Liver (tissue), 3 donors: Measurements from ENCODE around the gene SYT15.

Experiments used
- ATF3 ChIP-seq: IDR thresholded peaks from 2 replicates; pipeline ENCODE4 v1.6.1; 2016; ENCODE audit warnings: antibody characterized with exemption
- CTCF ChIP-seq: fragments of 150-350 bp; IDR thresholded peaks from 2 replicates; pipeline ENCODE4 v1.5.1; 2017; ENCODE audit warnings: improper control_type of control experiment, low read depth, low read length; ENCODE audit not compliant: missing input control
- EGR1 ChIP-seq, 2 donors: IDR thresholded peaks; 2 replicates each; pipeline ENCODE4 v1.6.1; 2016 to 2018; ENCODE audit warnings: antibody characterized with exemption in 2 of 2, low read depth in 2 of 2
- GABPA ChIP-seq, 2 donors: IDR thresholded peaks in 1 of 2; conservative IDR thresholded peaks in 1 of 2; 2 replicates each; pipeline ENCODE4 v1.6.1; 2016; ENCODE audit warnings: antibody characterized with exemption in 2 of 2, mild to moderate bottlenecking in 1 of 2, moderate library complexity in 1 of 2
- JUND ChIP-seq, 2 donors: IDR thresholded peaks; 2 replicates each; pipeline ENCODE4 v1.6.1; 2016; ENCODE audit warnings: antibody characterized with exemption in 2 of 2
- MAX ChIP-seq: IDR thresholded peaks from 2 replicates; pipeline ENCODE4 v1.6.1; 2016; ENCODE audit warnings: antibody characterized with exemption
- RAD21 ChIP-seq, 2 donors: IDR thresholded peaks; 2 replicates each; pipeline ENCODE4 v1.6.1; 2016; ENCODE audit warnings: antibody characterized with exemption in 2 of 2, mild to moderate bottlenecking in 2 of 2
- RXRA ChIP-seq, 2 donors: IDR thresholded peaks; 2 replicates each; pipeline ENCODE4 v1.6.1; 2017 to 2018; ENCODE audit warnings: antibody characterized with exemption in 2 of 2, mild to moderate bottlenecking in 1 of 2
- SP1 ChIP-seq: IDR thresholded peaks from 2 replicates; pipeline ENCODE4 v1.6.1; 2018; ENCODE audit warnings: antibody characterized with exemption, mild to moderate bottlenecking
- YY1 ChIP-seq: IDR thresholded peaks from 2 replicates; pipeline ENCODE4 v1.6.1; 2016; ENCODE audit warnings: antibody characterized with exemption, mild to moderate bottlenecking
- ZBTB33 ChIP-seq: IDR thresholded peaks from 2 replicates; pipeline ENCODE4 v1.6.1; 2016; ENCODE audit warnings: antibody characterized with exemption
- donor health status: healthy.
- donor health status: healthy.

GRCh38 chr10:46555713-46556514 lies 23.0 kb upstream of the SYT15 start:
- TF ChIP-seq CTCF: no peak
- no peak for TF ChIP-seq EGR1 (IDR thresholded peaks at IDR 0.05; ENCODE audit: low read depth in 2 of 2)
- no peak for TF ChIP-seq JUND (IDR thresholded peaks at IDR 0.05)
- TF ChIP-seq GABPA (IDR thresholded peaks at IDR 0.05 in 1 of 2, conservative IDR thresholded peaks at IDR 0.05 in 1 of 2): no peak
- TF ChIP-seq SP1: no peak
- no peak for TF ChIP-seq RAD21 (IDR thresholded peaks at IDR 0.05)
- no peak for TF ChIP-seq ATF3
- TF ChIP-seq MAX: no peak
- TF ChIP-seq ZBTB33: no peak
- no peak for TF ChIP-seq RXRA (IDR thresholded peaks at IDR 0.05)
- no peak for TF ChIP-seq YY1
